ENCODE results near the gene ABCC1.

Gene ABCC1

GRCh38 chr16:16021646-16021987 lies 72.2 kb downstream of the ABCC1 start:
- DNase-seq (ENCODE audit: low spot score): peak; percentile 18

- peak; percentile 98 for DNase-seq (ENCODE audit: low spot score)
These were observed 72.7 kb downstream of the ABCC1 start for GRCh38 chr16:16021988-16022682.

DNA sequence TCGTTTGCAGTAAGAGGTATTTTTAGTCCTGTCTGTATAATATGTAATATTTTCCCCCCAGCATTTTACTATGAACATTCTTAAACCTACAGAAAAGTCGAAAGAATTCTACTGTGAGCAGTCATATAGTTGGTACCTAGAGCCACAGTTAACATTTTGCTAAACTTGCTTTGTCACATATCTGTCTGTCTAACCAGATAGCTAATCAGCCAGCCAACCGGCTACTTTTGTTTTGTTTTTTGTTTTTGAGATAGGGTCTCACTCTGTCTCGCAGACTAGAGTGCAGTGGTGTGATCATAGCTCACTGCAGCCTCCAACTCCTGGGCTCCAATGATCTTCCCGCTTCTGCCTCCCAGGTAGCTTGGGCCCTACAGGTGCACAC lies 73.3 kb downstream of the ABCC1 start:
- no peak for DNase-seq (ENCODE audit: low spot score)

DNA sequence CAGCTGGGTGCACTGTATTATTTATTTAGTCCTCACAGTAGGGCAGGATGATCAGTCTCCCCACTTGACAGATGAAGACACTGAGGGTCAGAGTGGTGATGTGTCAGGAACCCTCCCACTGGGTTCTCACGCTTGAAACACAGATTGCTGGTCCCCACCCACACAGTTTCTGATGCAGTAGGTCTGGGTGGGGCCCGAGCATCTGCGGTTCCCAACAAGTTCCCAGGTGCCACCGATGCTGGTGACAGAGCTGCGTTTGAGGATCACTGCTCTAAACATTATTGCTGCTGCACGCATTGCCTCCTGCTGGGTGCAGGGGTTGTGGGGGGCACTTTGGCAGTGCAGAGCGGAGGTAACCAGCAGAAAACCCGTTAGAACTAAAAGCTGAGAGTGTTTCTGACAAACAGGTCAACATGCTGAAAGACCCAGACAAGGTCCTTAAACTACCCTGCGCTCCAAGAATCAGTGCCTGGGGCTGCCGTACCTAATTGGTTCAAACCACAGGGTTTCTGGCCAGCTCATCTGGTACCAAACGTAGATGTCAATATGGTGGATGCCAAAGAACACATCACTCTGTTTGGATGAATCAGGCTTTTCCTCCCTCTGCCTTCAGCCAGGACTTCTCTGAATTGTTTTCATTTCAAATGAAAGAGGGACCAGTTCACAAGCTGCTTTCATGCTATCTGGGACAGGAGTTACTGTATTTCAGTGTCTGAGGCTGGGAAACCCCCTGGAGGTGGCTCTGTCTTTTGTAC lies 76.0 kb downstream of the ABCC1 start:
- DNase-seq (ENCODE audit: low spot score): peak; percentile 87

DNA sequence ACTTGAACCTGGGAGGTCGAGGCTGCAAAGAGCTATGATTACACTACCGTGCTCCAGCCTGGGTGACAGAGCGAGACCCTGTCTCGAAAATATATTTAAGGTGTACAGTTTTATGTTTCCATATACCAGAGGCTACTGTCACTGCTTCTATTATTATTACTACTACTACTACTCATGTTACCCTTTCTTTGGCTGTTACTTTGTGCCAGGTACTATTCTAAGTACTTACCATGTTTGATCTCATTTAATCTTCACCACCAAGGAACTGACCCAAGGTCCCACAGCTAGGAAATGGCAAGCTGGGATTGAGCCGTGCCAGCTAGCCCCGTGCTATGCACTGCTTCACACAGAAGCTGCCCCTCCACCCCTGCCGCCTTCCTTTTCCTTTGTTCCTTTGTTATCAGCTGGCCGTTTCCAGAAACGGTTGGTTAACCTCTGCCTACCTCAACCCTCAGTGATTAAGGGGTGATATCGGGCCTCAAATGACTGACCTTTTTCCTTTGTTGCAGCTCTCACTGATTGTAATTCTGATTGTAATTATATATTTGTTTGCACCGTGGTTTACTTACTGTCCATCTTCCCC lies 78.4 kb downstream of the ABCC1 start:
- DNase-seq (ENCODE audit: low spot score): no peak

DNA sequence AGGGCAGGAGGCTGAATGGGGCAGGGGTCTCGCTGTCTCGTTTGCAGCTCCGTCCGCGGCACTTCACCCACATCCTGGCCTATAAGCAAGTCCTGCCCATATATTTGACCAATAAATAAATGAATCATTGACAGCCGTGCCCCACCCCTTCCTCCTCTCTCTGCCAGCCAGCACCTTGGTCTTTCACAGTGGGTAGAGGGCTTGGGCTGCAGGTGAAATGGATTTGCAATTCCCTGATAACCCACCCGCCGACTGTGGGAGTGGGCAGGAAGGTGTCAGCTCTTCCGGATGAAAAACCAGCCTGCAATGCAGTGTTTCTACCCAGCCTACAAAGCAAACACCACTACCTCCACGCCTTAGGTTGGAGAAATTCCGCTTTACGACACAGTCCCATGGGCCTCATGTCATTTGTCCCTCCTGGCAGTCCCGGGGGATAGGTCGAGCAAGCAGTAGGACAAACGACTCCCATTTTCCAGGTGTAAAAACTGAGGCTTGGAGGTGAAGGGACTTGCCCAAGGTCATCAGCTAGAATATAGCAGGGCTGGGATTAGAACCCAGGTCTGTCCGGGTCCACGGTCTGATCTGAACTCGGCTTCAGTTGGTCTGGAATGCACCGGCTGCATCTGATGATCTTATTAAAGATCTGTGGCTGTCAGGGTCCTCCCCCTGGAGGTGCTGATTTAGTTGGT lies 79.0 kb downstream of the ABCC1 start:
- no peak for DNase-seq (ENCODE audit: low spot score)

DNA sequence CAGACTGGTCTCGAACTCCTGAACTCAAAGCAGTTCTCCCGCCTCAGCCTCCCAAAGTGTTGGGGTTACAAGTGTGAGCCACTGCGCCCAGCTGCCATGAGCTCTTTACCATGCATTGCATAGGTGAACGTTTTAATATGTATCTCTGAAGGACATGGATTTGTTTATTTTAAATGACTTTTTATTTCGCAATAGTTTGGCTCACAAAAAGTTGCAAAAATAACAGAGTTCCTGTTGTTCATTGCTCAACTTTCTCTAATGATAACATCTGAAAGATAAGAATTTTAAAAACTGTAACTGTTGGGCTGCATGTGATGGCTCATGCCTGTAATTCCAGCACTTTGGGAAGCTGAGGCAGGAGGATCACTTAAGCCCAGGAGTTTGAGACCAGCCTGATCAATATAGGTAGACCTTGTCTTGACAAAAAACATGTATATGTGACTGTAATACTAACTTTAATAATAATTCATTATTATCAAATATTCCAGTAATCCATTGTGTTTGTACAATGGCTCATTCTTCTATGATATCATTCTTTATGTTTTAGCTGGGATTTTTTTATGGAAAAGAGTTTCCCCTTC lies 80.1 kb downstream of the ABCC1 start:
- no peak for DNase-seq (ENCODE audit: low spot score)

DNA sequence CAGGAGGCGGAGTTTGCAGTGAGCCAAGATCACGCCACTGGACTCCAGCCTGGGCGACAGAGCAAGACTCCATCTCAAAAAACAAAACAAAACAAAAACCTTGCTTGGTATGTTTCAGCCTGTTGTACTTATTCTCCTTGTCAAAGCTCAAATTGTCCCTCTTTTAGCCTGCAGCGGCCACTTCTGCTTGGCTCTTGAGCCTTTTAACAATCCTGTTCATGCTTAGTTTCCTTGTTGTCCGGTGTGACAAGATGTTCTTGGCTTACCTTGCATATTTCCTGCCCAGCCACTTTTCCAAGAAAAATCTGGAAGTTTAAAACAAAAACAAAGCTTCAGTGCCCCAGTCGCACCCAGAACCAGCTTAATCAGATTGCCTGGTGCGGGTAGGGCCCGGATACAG lies 81.0 kb downstream of the ABCC1 start:
- no peak for DNase-seq (ENCODE audit: low spot score)

- DNase-seq (ENCODE audit: low spot score): no peak
These were observed 82.0 kb downstream of the ABCC1 start for GRCh38 chr16:16031401-16031800.

GRCh38 chr16:16032271-16032979 lies 83.0 kb downstream of the ABCC1 start:
- DNase-seq (ENCODE audit: low spot score): no peak

DNA sequence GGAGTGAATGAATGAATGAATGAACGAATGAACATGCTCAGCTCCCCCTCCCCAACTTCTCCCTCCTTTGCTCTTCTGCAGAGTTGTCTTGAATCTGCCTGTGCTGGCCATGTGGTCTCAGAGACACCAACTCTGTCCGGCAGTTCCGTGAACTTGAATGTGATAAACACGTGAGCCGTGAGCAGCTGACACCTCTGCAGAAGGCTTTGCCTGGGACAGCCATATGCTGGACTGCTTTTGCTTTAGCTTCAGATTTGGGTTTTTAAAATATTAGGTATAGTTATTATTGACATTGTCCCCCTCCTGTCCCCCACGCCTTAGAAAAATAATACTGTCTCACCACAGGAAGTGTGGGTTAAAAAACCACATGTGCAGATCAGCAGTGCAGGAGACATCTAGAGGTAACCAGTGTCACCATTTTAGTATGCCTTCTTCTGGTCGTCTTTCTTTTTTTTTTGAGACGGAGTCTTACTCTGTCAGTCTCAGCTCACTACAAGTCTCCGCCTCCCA lies 83.8 kb downstream of the ABCC1 start:
- no peak for DNase-seq (ENCODE audit: low spot score)

GRCh38 chr16:16036359-16036792 lies 87.0 kb downstream of the ABCC1 start:
- DNase-seq (ENCODE audit: low spot score): no peak

GRCh38 chr16:16037521-16037920 lies 88.1 kb downstream of the ABCC1 start:
- DNase-seq (ENCODE audit: low spot score): no peak

DNA sequence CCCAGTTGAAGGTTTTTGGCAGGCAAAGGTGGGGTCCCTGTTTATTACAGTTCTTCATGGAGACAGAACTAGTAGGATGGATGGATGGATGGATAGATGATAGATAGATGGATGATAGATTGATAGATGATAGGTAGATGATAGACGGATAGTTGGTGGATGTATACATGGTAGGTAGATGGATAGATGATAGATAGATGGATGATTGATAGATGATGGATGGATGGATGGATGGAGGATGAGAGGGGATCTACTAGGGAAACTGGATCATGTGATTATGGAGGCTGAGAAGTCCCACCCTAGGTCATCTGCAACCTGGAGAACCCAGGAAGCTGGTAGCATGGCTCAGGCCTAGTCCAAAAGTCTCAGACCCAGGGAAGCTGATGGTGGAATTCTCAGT lies 88.6 kb downstream of the ABCC1 start:
- DNase-seq (ENCODE audit: low spot score): no peak

- no peak for DNase-seq (ENCODE audit: low spot score)
These were observed 89.5 kb downstream of the ABCC1 start for GRCh38 chr16:16038950-16039349.

DNA sequence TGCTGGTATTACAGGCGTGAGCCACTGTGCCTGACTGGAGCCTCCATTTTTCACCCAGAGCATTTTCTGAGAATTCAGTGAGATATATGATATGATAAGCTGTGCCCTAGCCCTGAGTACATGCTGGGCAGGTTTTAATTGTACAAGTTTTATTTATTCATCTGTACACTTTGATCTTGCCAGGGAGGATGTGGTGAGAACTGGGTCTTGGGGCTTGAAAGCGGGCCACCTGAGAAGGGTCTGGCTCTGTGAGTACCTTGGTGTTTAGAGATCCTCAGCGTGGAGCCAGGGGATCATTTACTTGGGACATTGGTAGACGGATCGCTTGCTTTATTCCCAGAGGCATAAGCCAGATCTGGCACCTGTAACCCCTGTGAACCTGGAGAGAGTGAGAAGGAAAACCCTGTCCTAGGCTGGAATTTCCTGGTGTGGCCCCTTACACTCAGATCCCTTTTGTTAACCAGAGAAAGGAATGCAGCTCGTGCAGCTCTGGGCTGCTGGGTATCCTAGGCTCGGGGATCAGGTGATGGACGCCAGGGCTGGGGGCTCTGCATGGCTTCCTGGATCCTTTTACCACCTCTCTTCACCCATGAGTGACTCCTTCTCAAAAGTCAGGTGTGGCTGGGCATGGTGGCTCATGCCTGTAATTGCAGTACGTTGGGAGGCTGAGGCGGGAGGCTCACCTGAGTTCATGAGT lies 91.9 kb downstream of the ABCC1 start:
- no peak for DNase-seq (ENCODE audit: low spot score)

DNA sequence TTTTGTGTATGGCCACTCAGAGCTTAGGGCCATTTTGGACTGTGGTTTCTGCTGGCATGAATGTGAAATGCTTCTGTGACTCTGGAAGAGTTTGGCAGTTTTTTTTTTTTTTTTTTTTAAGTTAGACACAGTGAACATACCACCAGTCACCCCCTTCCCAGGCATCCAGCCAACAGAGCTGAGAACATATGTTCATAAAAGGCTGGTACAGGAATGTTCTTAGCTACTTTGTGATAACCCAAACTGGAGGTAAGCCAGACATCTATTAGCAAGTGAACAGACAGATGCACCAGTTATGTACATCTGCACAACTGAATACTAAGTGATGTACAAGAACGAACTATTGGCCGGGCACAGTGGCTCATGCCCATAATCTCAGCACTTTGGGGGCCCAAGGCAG lies 92.7 kb downstream of the ABCC1 start:
- DNase-seq (ENCODE audit: low spot score): peak; percentile 51

DNA sequence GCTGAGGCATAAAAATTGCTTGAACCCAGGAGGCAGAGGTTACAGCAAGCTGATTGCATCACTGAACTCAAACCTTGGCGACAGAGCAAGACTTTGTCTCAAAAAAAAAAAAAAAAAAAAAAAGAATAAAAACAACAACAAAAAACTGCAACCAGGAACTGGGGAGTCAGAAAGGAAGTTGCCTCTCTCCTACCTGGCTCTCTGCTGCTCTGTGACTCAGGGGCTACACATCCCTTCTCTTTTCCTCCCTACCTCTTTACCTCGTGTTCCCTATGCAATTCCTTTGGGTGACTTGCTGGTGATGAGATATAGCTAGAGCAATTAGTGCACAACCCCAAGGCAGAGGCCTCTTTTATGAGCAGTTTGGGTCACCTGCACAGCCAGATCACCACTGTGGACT lies 95.9 kb downstream of the ABCC1 start:
- no peak for DNase-seq (ENCODE audit: low spot score)

- DNase-seq (ENCODE audit: low spot score): no peak
These were observed 96.5 kb downstream of the ABCC1 start for GRCh38 chr16:16045879-16046278.

DNA sequence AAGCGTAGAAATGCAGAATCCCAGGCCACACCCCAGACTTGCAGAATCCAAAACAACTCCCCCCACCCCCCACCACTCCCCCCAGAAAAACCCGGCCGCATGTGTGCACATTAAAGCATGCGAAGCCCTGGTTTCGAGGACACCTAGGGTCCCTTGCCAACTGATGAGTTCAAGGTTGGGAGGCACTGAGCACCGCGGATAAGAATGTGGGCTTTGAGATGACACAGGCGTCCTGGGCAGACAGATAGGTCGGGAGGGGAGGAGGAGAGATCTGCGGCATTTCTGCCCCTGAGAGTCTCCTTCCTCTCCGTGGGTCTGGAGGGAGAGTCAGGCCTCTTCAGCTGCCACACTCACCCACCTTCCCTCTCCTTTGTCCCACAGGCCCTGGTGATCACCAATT lies 98.3 kb downstream of the ABCC1 start:
- DNase-seq (ENCODE audit: low spot score): no peak
